CD4-positive, alpha-beta memory T cell (primary cell): ENCODE results near the gene TADA3. TPM values are rescaled to one million over a fixed set of nuclear protein-coding genes. Genes with fewer than 3 reads are reported as not detected.

Experiments used
- CTCF ChIA-PET: fragments of 350-600 bp; sonication (Branson Sonifier 250); formaldehyde crosslinking; loops from one replicate; lab custom pipeline; 2021; ENCODE audit warnings: inconsistent platforms; ENCODE audit not compliant: partially characterized antibody; lab: Charles Lee
- POLR2A ChIA-PET: fragments of 350-600 bp; sonication (Branson Sonifier 250); formaldehyde crosslinking; loops from one replicate; lab custom pipeline; 2021; ENCODE audit not compliant: partially characterized antibody; lab: Charles Lee
- DNase-seq, 5 donors: peaks; one replicate each; pipeline versions ENCODE4 v3.0.0 to v3.0.0-alpha.2; 2020 to 2022; ENCODE audit warnings: mixed read lengths in 1 of 5
- H3K27ac ChIP-seq: one replicate; pipeline ENCODE4 v1.7.0; 2013; ENCODE audit warnings: low read depth, low read length
- H3K27me3 ChIP-seq: 2 replicates; pipeline ENCODE4 v1.7.0; 2013; ENCODE audit warnings: mild to moderate bottlenecking, low read length, moderate library complexity; ENCODE audit not compliant: insufficient read depth
- H3K36me3 ChIP-seq: 2 replicates; pipeline ENCODE4 v1.7.0; 2013; ENCODE audit warnings: mild to moderate bottlenecking, low read length, moderate library complexity; ENCODE audit not compliant: insufficient read depth
- H3K4me1 ChIP-seq: 2 replicates; pipeline ENCODE4 v1.7.0; 2013; ENCODE audit warnings: mild to moderate bottlenecking, low read length, moderate library complexity; ENCODE audit not compliant: insufficient read depth
- H3K4me3 ChIP-seq, 2 donors: one replicate each; pipeline ENCODE4 v1.7.0; 2013; ENCODE audit warnings: low read length in 2 of 2, mild to moderate bottlenecking in 1 of 2
- H3K9me3 ChIP-seq, 2 donors: one replicate each; pipeline ENCODE4 v1.7.0; 2013; ENCODE audit warnings: low read length in 2 of 2, control low read depth in 1 of 2; ENCODE audit not compliant: control insufficient read depth in 1 of 2
- H3K27ac Mint-ChIP-seq, 7 donors: one replicate each; pipeline ENCODE4 v1.8.0; 2020 to 2021; ENCODE audit warnings: mixed read lengths in 7 of 7, mild to moderate bottlenecking in 6 of 7, inconsistent platforms in 3 of 7, moderate library complexity in 3 of 7
- H3K27me3 Mint-ChIP-seq, 2 donors: one replicate each; pipeline ENCODE4 v1.8.0; 2020 to 2021; ENCODE audit warnings: mixed read lengths in 2 of 2
- H3K36me3 Mint-ChIP-seq, 2 donors: one replicate each; pipeline ENCODE4 v1.8.0; 2020 to 2021; ENCODE audit warnings: mixed read lengths in 2 of 2, inconsistent platforms in 1 of 2, mild to moderate bottlenecking in 1 of 2
- H3K4me1 Mint-ChIP-seq, 4 donors: one replicate each; pipeline ENCODE4 v1.8.0; 2020 to 2021; ENCODE audit warnings: mixed read lengths in 4 of 4, mild to moderate bottlenecking in 1 of 4
- H3K4me3 Mint-ChIP-seq, 8 donors: one replicate each; pipeline ENCODE4 v1.8.0; 2020 to 2021; ENCODE audit warnings: mixed read lengths in 8 of 8, mild to moderate bottlenecking in 7 of 8, moderate library complexity in 6 of 8, inconsistent platforms in 3 of 8
- H3K9me3 Mint-ChIP-seq, 8 donors: one replicate each; pipeline ENCODE4 v1.8.0; 2020 to 2021; ENCODE audit warnings: mixed read lengths in 8 of 8, mild to moderate bottlenecking in 5 of 8, inconsistent platforms in 3 of 8, moderate library complexity in 1 of 8
- intact Hi-C: fragments of 100-400 bp; cut with micrococcal nuclease; formaldehyde crosslinking; loops from one replicate; pipeline ENCODE4 v1.15.1; 2023
- polyA plus RNA-seq, 2 donors: library from polyadenylated mRNA; unstranded; fragments of 300-500 nt; fragmentation: Illumina TruSeq; gene quantifications; one replicate each; pipeline ENCODE4 v1.2.3, GENCODE V29; 2021
- total RNA-seq, 2 experiments: library from RNA; stranded (reverse); gene quantifications; one replicate each; pipeline ENCODE4 v1.2.3, GENCODE V29; 2021

Gene TADA3
- total and polyA plus RNA-seq, 4 experiments from 2014 or later, result 35.3 to 54.6 (median 39.5) TPM

GRCh38 chr3:9754678-9755077 lies 37.6 kb downstream of the TADA3 start:
- Mint-ChIP-seq H3K27ac (peak overlapping the region; percentile 11 to 93 (median 77)), H3K9me3 (no peaks in the 10 kb centered on the region), H3K36me3 (peaks cover 37 to 56% of the 10 kb centered on the region in 2 donors), H3K27me3 (no peaks in the 10 kb centered on the region), H3K4me1 (peaks cover 28 to 50% (median 36%) of the 10 kb centered on the region in 4 donors), H3K4me3 (peak overlapping the region; percentile 43 to 85 (median 70))
- Histone ChIP-seq H3K27me3 (no peaks in the 10 kb centered on the region), H3K4me1 (peaks cover 43% of the 10 kb centered on the region), H3K36me3 (peaks cover 37% of the 10 kb centered on the region), H3K9me3 (no peaks in the 10 kb centered on the region), H3K27ac (peak overlapping the region; percentile 6), H3K4me3 (no peak overlapping the region)
- ChIA-PET CTCF (interaction anchor here (1.0 to 2.7 kb wide), 3 partner anchors 13 to 27 kb away, joined by 3 to 10 read pairs (median 4); no protein-coding TSS in a partner anchor), POLR2A (interaction anchor here (0.8 to 2.2 kb wide), 6 partner anchors 14 to 105 kb away, joined by 4 to 10 read pairs (median 4); partner anchors contain the start of genes ARPC4, MTMR14 and TADA3)
- intact Hi-C loops, result no loop called here
- DNase-seq, result no peak

GRCh38 chr3:9750556-9751411 lies 41.5 kb downstream of the TADA3 start:
- Mint-ChIP-seq H3K36me3 (peaks cover 30 to 62% of the 10 kb centered on the region in 2 donors), H3K4me3 (peak overlapping the region; percentile 88 to 98 (median 96)), H3K27me3 (no peaks in the 10 kb centered on the region), H3K27ac (peak overlapping the region; percentile 93 to 98 (median 95)), H3K4me1 (peaks cover 29 to 62% (median 42%) of the 10 kb centered on the region in 4 donors), H3K9me3 (no peaks in the 10 kb centered on the region)
- Histone ChIP-seq H3K27me3 (no peaks in the 10 kb centered on the region), H3K9me3 (no peaks in the 10 kb centered on the region), H3K27ac (peak overlapping the region; percentile 59), H3K36me3 (peaks cover 34% of the 10 kb centered on the region), H3K4me1 (peaks cover 47% of the 10 kb centered on the region), H3K4me3 (peak overlapping the region; percentile 58 to 92)
- ChIA-PET CTCF (interaction anchor here (0.7 kb wide), 1 partner anchor 19 kb away, joined by 3 read pairs; the partner anchor contains the start of gene BRPF1), POLR2A (interaction anchor here (1.1 to 4.1 kb wide), 11 partner anchors 11 to 354 kb away, joined by 3 to 60 read pairs (median 14); partner anchors contain the start of genes ARPC4, BRPF1, CAMK1 and CRELD1)
- no peak for DNase-seq
- intact Hi-C loops, result loop anchor here (1.0 kb wide), 2 partner anchors 140 to 354 kb away; partner anchors contain the start of gene JAGN1

GRCh38 chr3:9749645-9750555 lies 42.4 kb downstream of the TADA3 start, which contains the start of gene OGG1:
Gene OGG1, plus strand, starts transcription at chr3:9749952. Its CDS starts 335 bp downstream, at chr3:9750287.
- Histone ChIP-seq H3K27ac (peak within 1 kb of the TSS; percentile 59), H3K27me3 (no peaks in the 10 kb centered on the region), H3K9me3 (no peaks in the 10 kb centered on the region), H3K4me1 (peaks cover 38% of the 10 kb centered on the region), H3K36me3 (peaks cover 43% of the 10 kb centered on the region), H3K4me3 (peak within 1 kb of the TSS; percentile 58 to 92)
- H3K36me3 Mint-ChIP-seq, result peaks cover 29 to 68% of the 10 kb centered on the region in 2 donors
- intact Hi-C loops, result loop anchor here (1.0 kb wide), 7 partner anchors 19 to 354 kb away; partner anchors contain the start of genes BRPF1, CRELD1, JAGN1 and MTMR14
- peak within 1 kb of the TSS; percentile 88 to 98 (median 96) for H3K4me3 Mint-ChIP-seq
- ChIA-PET CTCF (interaction anchor here (0.8 to 3.2 kb wide), 6 partner anchors 10 to 60 kb away, joined by 3 to 17 read pairs (median 4); partner anchors contain the start of genes BRPF1 and TTLL3), POLR2A (interaction anchor here (0.9 to 4.1 kb wide), 16 partner anchors 10 to 353 kb away, joined by 3 to 60 read pairs (median 8); partner anchors contain the start of genes ARPC4, BRPF1, CAMK1 and CRELD1)
- peaks cover 25 to 54% (median 39%) of the 10 kb centered on the region in 4 donors for H3K4me1 Mint-ChIP-seq
- DNase-seq, result peak; percentile 95 to 98 (median 96)
- H3K27me3 Mint-ChIP-seq, result no peaks in the 10 kb centered on the region
- H3K27ac Mint-ChIP-seq, result peak within 1 kb of the TSS; percentile 93 to 98 (median 95)
- no peaks in the 10 kb centered on the region for H3K9me3 Mint-ChIP-seq

GRCh38 chr3:9749296-9749644 lies 43.0 kb downstream of the TADA3 start:
- Histone ChIP-seq H3K9me3 (no peaks in the 10 kb centered on the region), H3K4me1 (peaks cover 33% of the 10 kb centered on the region), H3K4me3 (peak overlapping the region; percentile 58 to 92), H3K36me3 (peaks cover 44% of the 10 kb centered on the region), H3K27me3 (no peaks in the 10 kb centered on the region), H3K27ac (peak overlapping the region; percentile 59)
- peak in 1 of 5 donors; percentile 5 for DNase-seq
- POLR2A ChIA-PET, result interaction anchor here (0.9 to 4.1 kb wide), 15 partner anchors 10 to 352 kb away, joined by 3 to 60 read pairs (median 8); partner anchors contain the start of genes ARPC4, BRPF1, CAMK1 and CRELD1
- no peaks in the 10 kb centered on the region for H3K27me3 Mint-ChIP-seq
- intact Hi-C loops, result loop anchor here (1.0 kb wide), 5 partner anchors 18 to 184 kb away; partner anchors contain the start of genes BRPF1, CRELD1, MTMR14 and TADA3
- H3K27ac Mint-ChIP-seq, result peak overlapping the region; percentile 93 to 98 (median 95)
- peak overlapping the region; percentile 88 to 98 (median 96) for H3K4me3 Mint-ChIP-seq
- H3K36me3 Mint-ChIP-seq, result peaks cover 30 to 68% of the 10 kb centered on the region in 2 donors
- H3K4me1 Mint-ChIP-seq, result peaks cover 19 to 47% (median 33%) of the 10 kb centered on the region in 4 donors
- CTCF ChIA-PET, result interaction anchor here (0.8 to 3.2 kb wide), 6 partner anchors 9 to 60 kb away, joined by 3 to 17 read pairs (median 4); partner anchors contain the start of genes BRPF1 and TTLL3
- no peaks in the 10 kb centered on the region for H3K9me3 Mint-ChIP-seq

- intact Hi-C loops, result no loop called here
Measured at GRCh38 chr3:9748031-9748430, 44.2 kb downstream of the TADA3 start.

GRCh38 chr3:9747267-9747666 lies 45.0 kb downstream of the TADA3 start:
- Mint-ChIP-seq H3K36me3 (peaks cover 38 to 82% of the 10 kb centered on the region in 2 donors), H3K4me3 (peak overlapping the region in 2 of 8 donors; percentile 30 to 41), H3K4me1 (peaks cover 17 to 38% (median 29%) of the 10 kb centered on the region in 4 donors), H3K27me3 (no peaks in the 10 kb centered on the region), H3K27ac (peak overlapping the region in 1 of 7 donors; percentile 96), H3K9me3 (no peaks in the 10 kb centered on the region)
- POLR2A ChIA-PET, result interaction anchor here (4.1 kb wide), 1 partner anchor 46 kb away, joined by 52 read pairs; the partner anchor contains the start of genes ARPC4 and TADA3
- intact Hi-C loops, result no loop called here
- Histone ChIP-seq H3K9me3 (no peaks in the 10 kb centered on the region), H3K27me3 (no peaks in the 10 kb centered on the region), H3K4me3 (no peak overlapping the region), H3K27ac (no peak overlapping the region), H3K4me1 (peaks cover 29% of the 10 kb centered on the region), H3K36me3 (peaks cover 60% of the 10 kb centered on the region)
- CTCF ChIA-PET, result interaction anchor here (1.2 to 3.2 kb wide), 3 partner anchors 12 to 46 kb away, joined by 3 to 17 read pairs (median 5); partner anchors contain the start of genes ARPC4 and BRPF1
- no peak for DNase-seq

More at GRCh38 chr3:9748031-9748430, 44.2 kb downstream of the TADA3 start:
- Mint-ChIP-seq H3K27ac (peak overlapping the region in 3 of 7 donors; percentile 19 to 96 (median 37)), H3K4me3 (peak overlapping the region in 1 of 8 donors; percentile 21), H3K9me3 (no peaks in the 10 kb centered on the region), H3K4me1 (peaks cover 17 to 39% (median 29%) of the 10 kb centered on the region in 4 donors), H3K36me3 (peaks cover 33 to 76% of the 10 kb centered on the region in 2 donors), H3K27me3 (no peaks in the 10 kb centered on the region)
- Histone ChIP-seq H3K9me3 (no peaks in the 10 kb centered on the region), H3K4me1 (peaks cover 29% of the 10 kb centered on the region), H3K27ac (no peak overlapping the region), H3K36me3 (peaks cover 54% of the 10 kb centered on the region), H3K4me3 (no peak overlapping the region), H3K27me3 (no peaks in the 10 kb centered on the region)
- no peak for DNase-seq
- CTCF ChIA-PET, result interaction anchor here (1.2 to 3.2 kb wide), 2 partner anchors 16 to 45 kb away, joined by 3 to 17 read pairs; partner anchors contain the start of genes ARPC4 and BRPF1
- POLR2A ChIA-PET, result interaction anchor here (1.3 to 4.1 kb wide), 2 partner anchors 11 to 45 kb away, joined by 3 to 52 read pairs; partner anchors contain the start of genes ARPC4 and TADA3
